NB4 (cell line): ENCODE data around the gene DGKA.
"Not testable (repeated sequence)": the region's sequence is repeated elsewhere in the genome, so short reads cannot be mapped to it uniquely, and the experiment has no call there.

Experiments
- DNase-seq: peaks from one replicate; pipeline ENCODE4 v3.0.0; 2010; ENCODE audit warnings: low read depth
- H3K4me3 ChIP-seq: one replicate; pipeline ENCODE4 v1.5.1; 2011; ENCODE audit warnings: mild to moderate bottlenecking, low read depth, low read length, moderate library complexity
- MYC ChIP-seq: IDR thresholded peaks from 2 replicates; pipeline ENCODE4 v1.6.1; 2011; ENCODE audit warnings: low read depth, low read length
- POLR2A ChIP-seq: IDR thresholded peaks from 2 replicates; pipeline ENCODE4 v1.6.1; 2011; ENCODE audit warnings: mild to moderate bottlenecking; ENCODE audit not compliant: insufficient read length; ENCODE audit errors: extremely low read depth
- TF ChIP-seq, protein P1 (sequence below): IDR thresholded peaks from 2 replicates; pipeline ENCODE4 v1.6.1; 2011; ENCODE audit warnings: low read depth, low read length
- TF ChIP-seq, protein P2 (sequence below): IDR thresholded peaks from one replicate; pipeline ENCODE4 v1.5.1; 2012; ENCODE audit warnings: low read depth, low read length

Gene DGKA

DNA sequence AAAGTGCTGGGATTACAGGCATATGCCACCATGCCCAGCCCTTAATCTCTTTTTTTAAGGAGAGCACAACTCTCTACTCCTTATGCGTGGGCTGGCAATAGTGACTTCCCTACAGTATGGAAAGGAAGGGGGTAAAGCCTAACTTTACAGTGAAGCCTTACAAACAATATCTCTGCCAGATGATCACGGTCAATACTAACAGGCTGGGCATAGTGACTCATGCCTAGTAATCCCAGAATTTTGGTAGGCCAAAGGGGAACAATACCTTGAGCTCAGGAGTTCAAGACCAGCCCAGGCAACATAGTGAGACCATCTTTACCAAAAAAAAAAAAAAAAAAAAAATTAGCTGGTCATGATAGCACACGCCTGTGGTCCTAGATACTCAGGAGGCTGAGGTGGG, 8.8 kb upstream of the DGKA start:
- no peak for TF ChIP-seq MYC
- no peak for TF ChIP-seq POLR2A
- TF ChIP-seq, protein P1, sequence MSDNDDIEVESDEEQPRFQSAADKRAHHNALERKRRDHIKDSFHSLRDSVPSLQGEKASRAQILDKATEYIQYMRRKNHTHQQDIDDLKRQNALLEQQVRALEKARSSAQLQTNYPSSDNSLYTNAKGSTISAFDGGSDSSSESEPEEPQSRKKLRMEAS = no peak
- TF ChIP-seq, protein P2, sequence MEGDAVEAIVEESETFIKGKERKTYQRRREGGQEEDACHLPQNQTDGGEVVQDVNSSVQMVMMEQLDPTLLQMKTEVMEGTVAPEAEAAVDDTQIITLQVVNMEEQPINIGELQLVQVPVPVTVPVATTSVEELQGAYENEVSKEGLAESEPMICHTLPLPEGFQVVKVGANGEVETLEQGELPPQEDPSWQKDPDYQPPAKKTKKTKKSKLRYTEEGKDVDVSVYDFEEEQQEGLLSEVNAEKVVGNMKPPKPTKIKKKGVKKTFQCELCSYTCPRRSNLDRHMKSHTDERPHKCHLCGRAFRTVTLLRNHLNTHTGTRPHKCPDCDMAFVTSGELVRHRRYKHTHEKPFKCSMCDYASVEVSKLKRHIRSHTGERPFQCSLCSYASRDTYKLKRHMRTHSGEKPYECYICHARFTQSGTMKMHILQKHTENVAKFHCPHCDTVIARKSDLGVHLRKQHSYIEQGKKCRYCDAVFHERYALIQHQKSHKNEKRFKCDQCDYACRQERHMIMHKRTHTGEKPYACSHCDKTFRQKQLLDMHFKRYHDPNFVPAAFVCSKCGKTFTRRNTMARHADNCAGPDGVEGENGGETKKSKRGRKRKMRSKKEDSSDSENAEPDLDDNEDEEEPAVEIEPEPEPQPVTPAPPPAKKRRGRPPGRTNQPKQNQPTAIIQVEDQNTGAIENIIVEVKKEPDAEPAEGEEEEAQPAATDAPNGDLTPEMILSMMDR = no peak
- DNase-seq = no peak
- no peak overlapping the region for H3K4me3 ChIP-seq

DNA sequence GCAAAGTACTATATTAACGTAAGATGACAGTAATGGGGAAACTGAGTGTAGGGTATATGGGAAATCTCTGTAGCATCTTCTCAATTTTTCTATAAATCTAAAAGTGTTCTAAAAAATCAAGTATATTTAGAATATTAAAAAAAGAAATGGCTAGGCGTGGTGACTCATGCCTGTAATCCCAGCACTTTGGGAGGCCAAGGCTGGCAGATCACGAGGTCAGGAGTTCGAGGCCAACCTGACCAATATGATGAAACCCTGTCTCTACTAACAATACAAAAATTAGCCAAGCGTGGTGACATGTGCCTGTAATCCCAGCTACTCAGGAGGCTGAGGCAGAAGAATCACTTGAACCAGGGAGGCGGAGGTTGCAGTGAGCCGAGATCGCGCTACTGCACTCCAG, 7.3 kb upstream of the DGKA start:
- not testable (repeated sequence) for H3K4me3 ChIP-seq
- DNase-seq = peak; percentile 17

DNA sequence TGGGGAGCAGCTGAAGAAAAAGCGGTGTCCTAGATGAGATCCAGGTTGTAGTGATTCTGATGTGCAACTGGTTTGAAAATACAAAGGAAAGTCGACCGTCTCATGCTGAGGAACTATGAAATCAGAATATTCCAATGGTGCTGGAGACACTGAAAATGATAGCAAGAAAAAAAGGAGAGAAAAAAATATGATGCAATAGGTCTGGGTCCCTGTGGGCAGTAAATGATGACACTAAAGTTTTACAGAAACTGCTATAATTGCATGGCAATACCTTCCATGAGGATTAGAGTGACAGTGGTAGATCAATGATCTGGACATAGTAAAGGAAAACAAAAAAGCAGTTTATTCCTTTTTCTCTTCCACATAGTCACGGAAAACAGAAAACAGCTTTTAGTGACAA, 5.6 kb upstream of the DGKA start:
- DNase-seq = no peak
- TF ChIP-seq POLR2A (no peak), MYC (no peak)
- TF ChIP-seq, protein P1 = no peak
- H3K4me3 ChIP-seq = peak overlapping the region; percentile 96

DNA sequence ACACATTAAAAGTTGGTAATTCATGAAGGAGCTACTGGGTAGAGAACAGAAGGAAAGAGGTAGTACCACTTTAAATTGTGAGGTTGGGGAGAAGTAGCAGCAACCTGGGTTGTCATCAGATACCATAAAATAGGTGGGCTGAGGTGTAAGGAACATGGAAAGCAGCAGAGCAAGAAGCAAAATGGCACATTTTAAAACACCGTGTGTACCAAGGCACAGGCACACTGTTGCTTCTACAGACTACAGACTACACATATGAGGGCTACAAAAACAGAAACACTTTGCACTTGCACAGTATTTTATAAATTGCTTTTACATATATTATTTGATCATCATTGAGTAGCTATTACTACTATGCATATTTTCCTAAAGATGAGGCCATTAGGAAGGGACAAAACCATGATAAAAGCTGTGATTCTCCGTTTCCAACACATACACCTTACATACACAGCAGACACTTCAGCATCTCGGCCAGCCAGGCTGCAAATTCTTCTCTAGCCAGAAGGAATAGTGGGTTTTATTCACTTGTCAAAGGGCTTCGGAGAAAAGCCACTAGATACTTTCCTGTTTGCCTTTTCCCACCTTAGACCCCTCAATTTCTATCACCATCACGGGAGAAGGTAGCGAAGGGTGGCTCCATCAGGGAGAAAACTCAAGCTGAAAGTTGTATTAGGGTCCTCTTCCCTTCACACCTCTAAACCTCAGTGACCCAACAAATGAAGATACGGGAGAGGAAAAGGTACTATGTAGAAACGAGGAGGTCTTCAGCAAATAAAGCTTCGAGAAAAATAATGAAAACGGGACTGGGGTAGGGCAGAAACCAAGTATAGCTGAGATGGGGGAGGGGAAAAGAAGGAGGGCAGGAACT, 4.9 kb upstream of the DGKA start:
- peak overlapping the region; percentile 96 for H3K4me3 ChIP-seq
- DNase-seq = no peak
- TF ChIP-seq POLR2A = no peak
- TF ChIP-seq, protein P1 = no peak
- no peak for TF ChIP-seq MYC
- TF ChIP-seq, protein P2 = no peak

DNA sequence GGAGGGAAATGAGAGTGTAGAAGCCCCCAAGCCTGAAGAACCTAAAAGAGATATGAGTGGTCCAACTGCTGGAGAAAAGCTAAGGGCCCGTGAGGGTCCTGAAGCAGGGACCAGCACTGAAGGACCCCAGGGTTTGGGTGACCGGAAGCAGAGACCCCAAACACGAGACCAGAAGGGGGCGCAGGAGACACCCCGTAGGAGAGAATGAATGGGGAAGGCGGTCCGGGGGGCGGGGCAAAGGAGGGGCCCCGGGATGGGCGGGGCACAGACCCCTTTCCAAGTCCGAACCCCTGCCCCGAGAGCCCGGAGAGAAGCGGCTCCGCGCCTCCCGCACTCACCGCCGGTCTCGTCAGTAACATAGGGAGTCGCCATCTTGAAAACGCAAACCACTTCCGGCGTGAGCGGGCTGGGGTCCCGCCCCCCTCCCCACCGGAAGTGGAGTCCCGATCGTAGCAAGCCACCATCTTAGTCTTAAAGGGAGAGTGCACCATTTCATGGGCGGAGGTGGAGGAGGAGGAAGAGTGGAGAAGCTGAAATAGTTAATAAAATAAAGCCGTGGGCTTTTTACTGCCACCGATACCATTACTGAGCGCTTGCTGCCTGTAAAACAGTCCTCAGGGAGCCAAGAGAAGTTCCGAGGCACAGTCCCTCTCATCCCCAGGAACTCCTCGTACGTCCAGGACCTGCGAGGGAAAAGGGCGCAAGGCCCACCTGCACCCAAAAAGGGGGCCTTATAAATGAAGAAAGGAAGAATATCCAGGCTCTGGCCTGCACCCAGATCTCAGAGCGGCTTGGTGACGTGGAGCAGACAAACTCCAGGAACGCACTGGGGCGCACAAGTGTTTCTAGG, 4.0 kb upstream of the DGKA start:
- TF ChIP-seq, protein P1 = peak; percentile 64
- TF ChIP-seq MYC (peak; percentile 23; the same call in 1 of the 2 replicates), POLR2A (peak; percentile 49)
- TF ChIP-seq, protein P2 = peak; percentile 63
- peak overlapping the region; percentile 96 for H3K4me3 ChIP-seq
- DNase-seq = peak; percentile 98

DNA sequence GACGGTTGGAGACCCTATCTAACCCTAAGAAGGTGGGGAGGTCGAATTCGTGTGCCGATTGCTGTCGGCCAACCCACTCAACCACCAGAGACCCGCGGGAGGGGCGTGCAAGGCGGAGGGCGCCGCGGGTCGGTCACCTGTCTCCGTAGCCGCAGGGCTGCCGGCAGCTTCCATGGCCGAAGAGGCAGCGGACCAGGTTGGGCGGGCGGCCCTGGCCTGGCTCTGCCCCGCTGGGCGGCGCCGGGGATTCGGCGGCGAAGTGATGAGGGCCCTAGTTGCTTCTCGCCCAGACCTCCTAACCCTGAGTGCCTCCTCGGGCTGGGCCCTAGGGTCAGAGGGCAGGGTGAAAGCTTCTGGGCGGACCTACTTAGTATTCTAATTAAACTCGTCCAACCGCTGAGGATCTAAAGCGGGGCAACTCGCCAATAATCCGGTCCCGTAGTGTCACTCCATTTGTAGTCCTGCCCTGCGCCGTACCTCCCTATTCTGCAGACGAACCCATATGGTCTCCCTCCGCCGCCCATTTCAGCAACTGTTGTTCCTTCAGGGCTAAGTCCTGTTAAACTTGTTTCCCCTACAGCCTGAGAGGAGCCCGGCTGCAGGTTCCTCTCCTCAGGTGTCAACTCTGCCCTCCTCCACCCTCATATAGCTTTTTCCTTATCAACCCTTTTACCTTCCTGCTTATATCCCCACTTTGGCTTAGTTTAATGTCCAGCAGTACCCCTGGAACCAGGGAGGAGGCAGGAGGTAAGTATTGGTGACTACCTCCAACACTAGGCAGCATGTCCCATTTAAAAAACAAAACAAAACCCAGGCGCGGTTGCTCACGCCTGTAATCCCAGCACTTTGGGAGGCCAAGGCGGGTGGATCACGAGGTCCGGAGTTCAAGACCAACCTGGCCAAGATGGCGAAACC, 3.1 kb upstream of the DGKA start, which contains the start of gene PYM1:
TSS of gene PYM1 (minus strand) at position 307 of the 915 bp plus-strand sequence. CDS start at position 174, 133 bp downstream.
- DNase-seq = peak; percentile 98
- H3K4me3 ChIP-seq = peak within 1 kb of the TSS; percentile 96
- TF ChIP-seq MYC = peak; percentile 67; the same call in 1 of the 2 replicates
- TF ChIP-seq, protein P2 = no peak
- TF ChIP-seq, protein P1 = no peak
- TF ChIP-seq POLR2A = peak; percentile 85
